A549 (cell line): ENCODE measurements around the gene TXNDC17.

Experiments
- MYC ChIP-seq: IDR thresholded peaks from 2 replicates; pipeline ENCODE4 v1.6.1; 2012; ENCODE audit warnings: mild to moderate bottlenecking, inconsistent platforms, low read length, improper control_type of control experiment, borderline replicate concordance
- NFE2L2 ChIP-seq: fragments of 150-350 bp; conservative IDR thresholded peaks from 2 replicates; pipeline ENCODE4 v1.6.1; 2014; ENCODE audit warnings: low read length
- POLR2A ChIP-seq: IDR thresholded peaks from 2 replicates; pipeline ENCODE4 v1.6.1; 2012; ENCODE audit warnings: mild to moderate bottlenecking, low read length
- ZFP36 ChIP-seq: fragments of 450-650 bp; IDR thresholded peaks from 2 replicates; pipeline ENCODE4 v1.6.1; 2014; ENCODE audit warnings: borderline replicate concordance; ENCODE audit not compliant: partially characterized antibody
- TF ChIP-seq, protein P1 (sequence below): fragments of >200 bp; sonication (Bioruptor Twin); formaldehyde crosslinking; IDR thresholded peaks from 3 replicates; pipeline ENCODE4 v1.5.1; 2016
- TF ChIP-seq, protein P2 (sequence below): fragments of 450-650 bp; IDR thresholded peaks from 2 replicates; pipeline ENCODE4 v1.6.1; 2014; ENCODE audit warnings: antibody characterized with exemption

DNA sequence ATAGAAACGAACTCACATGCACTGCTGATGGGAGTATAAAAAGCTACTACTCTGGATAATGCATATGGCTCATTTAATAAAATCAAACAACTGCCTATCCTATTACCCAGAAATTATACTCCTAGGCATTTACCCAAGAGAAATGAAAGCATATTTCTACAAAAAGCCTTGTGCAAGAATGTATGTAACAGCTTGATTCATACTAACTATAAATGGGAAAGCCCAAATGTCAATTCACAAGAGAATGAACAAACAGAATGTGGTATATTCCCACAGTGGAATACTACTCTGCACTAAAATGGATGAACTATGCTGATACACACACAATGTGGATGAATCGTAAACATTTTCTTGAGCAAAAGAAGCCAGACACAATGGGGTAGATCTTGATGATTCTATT, 38.7 kb upstream of the TXNDC17 start:
- TF ChIP-seq, protein P1, sequence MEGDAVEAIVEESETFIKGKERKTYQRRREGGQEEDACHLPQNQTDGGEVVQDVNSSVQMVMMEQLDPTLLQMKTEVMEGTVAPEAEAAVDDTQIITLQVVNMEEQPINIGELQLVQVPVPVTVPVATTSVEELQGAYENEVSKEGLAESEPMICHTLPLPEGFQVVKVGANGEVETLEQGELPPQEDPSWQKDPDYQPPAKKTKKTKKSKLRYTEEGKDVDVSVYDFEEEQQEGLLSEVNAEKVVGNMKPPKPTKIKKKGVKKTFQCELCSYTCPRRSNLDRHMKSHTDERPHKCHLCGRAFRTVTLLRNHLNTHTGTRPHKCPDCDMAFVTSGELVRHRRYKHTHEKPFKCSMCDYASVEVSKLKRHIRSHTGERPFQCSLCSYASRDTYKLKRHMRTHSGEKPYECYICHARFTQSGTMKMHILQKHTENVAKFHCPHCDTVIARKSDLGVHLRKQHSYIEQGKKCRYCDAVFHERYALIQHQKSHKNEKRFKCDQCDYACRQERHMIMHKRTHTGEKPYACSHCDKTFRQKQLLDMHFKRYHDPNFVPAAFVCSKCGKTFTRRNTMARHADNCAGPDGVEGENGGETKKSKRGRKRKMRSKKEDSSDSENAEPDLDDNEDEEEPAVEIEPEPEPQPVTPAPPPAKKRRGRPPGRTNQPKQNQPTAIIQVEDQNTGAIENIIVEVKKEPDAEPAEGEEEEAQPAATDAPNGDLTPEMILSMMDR = no peak
- TF ChIP-seq ZFP36 (no peak), POLR2A (no peak), NFE2L2 (no peak), MYC (no peak)
- TF ChIP-seq, protein P2, sequence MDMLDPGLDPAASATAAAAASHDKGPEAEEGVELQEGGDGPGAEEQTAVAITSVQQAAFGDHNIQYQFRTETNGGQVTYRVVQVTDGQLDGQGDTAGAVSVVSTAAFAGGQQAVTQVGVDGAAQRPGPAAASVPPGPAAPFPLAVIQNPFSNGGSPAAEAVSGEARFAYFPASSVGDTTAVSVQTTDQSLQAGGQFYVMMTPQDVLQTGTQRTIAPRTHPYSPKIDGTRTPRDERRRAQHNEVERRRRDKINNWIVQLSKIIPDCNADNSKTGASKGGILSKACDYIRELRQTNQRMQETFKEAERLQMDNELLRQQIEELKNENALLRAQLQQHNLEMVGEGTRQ = no peak
